ENCODE measurements around the gene PSMG2. TPM values are rescaled to one million over a fixed set of nuclear protein-coding genes. Genes with fewer than 3 reads are reported as not detected.
A peak's percentile ranks its signal among the peaks of the same experiment; 100 is the strongest.

The PSMG2 gene
- total and polyA plus RNA-seq, 9 of the 15 experiments (the other 6 are each of a cell fraction or from before 2014, with no cell fraction given): 59.9 to 271 (median 111) TPM

GRCh38 chr18:12702221-12703095 lies at the start of gene PSMG2, which contains the start of gene CEP76 (continued):
- TF ChIP-seq AFF4 (CRISPR knock-in tag; IDR thresholded peaks at IDR 0.05) (peak; percentile 90), ZKSCAN8 (CRISPR knock-in tag; IDR thresholded peaks at IDR 0.05) (peak; percentile 99), SREBF2 (CRISPR knock-in tag; IDR thresholded peaks at IDR 0.05) (no peak), ZNF134 (CRISPR knock-in tag; conservative IDR thresholded peaks at IDR 0.05) (no peak), COPS2 (conservative IDR thresholded peaks at IDR 0.05) (no peak), THRAP3 (IDR thresholded peaks at IDR 0.05; ENCODE audit: borderline replicate concordance) (no peak), CBFA2T3 (IDR thresholded peaks at IDR 0.05) (no peak), HMG20A (CRISPR knock-in tag; conservative IDR thresholded peaks at IDR 0.05) (no peak), ZNF57 (CRISPR knock-in tag; IDR thresholded peaks at IDR 0.05) (no peak), ZNF121 (CRISPR knock-in tag; conservative IDR thresholded peaks at IDR 0.05) (no peak), CBX1 (IDR thresholded peaks at IDR 0.05; ENCODE audit: low read depth) (0 out of 2 replicates have a peak, but pooled peaks have one; percentile 44), TFE3 (CRISPR knock-in tag; IDR thresholded peaks at IDR 0.05) (no peak), PBX2 (CRISPR knock-in tag; IDR thresholded peaks at IDR 0.05; ENCODE audit: low read depth) (no peak), PBX2 (tag; conservative IDR thresholded peaks at IDR 0.05; ENCODE audit: low read depth) (no peak), JUNB (CRISPR knock-in tag; conservative IDR thresholded peaks at IDR 0.05) (no peak), ZNF431 (CRISPR knock-in tag; IDR thresholded peaks at IDR 0.05) (no peak; the same call in 1 of the 2 replicates)

Data from K562 (cell line).